GM21447 (cell line): Measurements from ENCODE around the gene SYP.
A peak's percentile ranks its signal among the peaks of the same experiment; 100 is the strongest.
"Not testable (repeated sequence)": the region's sequence is repeated elsewhere in the genome, so short reads cannot be mapped to it uniquely, and the experiment has no call there.

Source experiments
- ATAC-seq: cut with Tn5 transposase; IDR thresholded peaks from one replicate; pipeline ENCODE4 v1.9.1; 2021; ENCODE audit not compliant: unreplicated experiment

SYP gene

DNA sequence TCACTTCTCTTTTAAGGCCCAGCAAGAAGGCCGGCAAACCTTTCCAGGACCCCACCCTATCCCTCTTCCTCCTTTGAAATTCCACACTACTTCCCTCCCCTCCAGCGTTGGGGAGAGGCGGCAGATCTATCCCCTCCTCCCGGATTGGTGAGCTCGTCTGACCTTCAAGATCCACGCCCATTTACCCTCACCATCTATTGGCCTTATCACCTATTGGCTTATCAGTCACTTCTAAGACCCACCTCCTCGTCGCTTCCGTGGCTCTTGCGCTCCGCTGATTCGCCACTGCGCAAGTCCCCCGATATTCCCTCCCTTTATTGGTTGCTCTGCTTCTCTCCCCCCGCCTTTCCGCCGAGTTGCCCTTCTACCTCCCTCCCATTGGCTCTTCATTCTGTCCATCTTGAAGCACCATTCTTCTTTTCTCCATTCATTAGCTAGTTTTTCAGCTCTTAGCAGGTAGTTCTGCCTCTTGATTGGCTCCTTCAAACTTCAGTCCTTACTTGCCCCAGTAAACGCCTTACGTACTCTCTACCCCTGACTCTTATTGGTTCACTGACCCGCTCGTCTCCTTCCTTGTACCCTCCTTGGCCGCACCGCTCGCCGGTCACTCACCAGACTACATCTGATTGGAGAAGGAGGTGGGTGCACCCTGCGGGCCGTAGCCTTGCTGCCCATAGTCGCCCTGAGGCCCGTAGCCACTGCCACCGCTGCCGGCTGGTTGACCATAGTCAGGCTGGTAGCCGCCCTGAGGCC lies 9.0 kb downstream of the SYP start:
- ATAC-seq, result peak; percentile 85

DNA sequence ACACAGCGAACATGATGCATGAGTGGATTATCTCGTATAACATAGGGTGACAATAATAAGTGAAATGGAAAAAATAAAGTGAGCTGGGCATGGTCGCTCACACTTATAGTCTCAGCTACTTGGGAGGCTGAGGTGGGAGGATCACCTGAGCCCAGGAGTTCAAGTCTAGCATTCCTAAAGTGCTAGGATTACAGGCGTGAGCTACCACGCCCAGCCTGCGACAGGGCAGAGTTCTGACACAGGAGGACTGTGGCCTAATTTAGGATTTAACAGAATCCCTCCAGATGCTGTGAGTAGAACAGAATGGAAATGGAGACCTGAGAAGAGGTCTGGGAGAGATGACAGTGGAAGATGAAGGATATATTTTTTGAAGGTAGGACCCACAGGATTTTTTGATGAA lies 10.4 kb downstream of the SYP start:
- no peak for ATAC-seq

DNA sequence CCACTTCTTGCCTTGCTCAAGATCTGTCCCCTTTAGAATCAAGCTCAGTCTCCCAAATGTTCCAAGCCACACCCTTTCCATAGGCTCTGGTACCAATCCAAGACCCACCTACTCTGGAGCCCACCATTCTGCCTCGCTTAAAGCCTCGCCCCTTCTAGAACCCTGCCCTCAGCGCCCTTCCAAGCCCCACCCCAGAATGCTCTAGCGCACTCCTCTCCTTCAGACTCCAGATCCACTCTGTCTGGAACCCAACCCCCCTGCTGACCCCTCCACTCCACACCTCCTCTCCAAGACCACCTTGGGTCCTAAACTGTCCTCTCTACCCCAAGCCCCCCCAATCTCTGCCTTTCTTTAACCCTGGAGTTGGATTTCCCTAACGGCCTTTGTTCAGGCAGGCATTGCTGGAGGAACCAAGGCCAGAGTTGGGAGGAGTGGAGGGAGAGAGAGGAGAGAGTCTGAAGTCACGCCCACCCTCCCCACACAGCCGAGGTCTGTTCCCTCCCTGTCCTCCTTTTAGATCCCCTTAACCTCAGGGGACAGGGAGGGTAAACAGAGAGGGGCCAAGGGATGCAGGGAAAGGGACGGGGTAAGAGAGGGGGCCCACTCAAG lies 11.4 kb downstream of the SYP start:
- no peak for ATAC-seq

GRCh38 chrX:49187526-49187925 lies 12.5 kb downstream of the SYP start:
- no peak for ATAC-seq

DNA sequence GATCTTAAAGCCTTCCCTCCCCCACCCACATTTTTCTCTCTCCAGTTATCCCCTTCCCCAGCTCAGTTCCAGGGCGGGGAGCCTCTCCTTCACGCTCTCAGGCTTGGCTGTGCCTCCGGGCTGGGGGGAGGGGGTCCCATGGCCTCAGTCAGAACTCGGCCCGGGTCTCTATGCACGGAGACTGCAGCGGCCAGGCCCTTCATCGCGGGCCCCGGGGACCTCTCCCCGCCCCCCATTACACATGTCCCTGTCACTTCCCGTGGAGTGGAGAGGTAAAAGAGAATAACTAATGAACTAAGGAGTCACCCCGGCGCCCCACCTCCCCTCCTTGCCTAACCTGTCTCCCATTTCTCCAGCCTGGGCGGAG lies 13.0 kb downstream of the SYP start:
- no peak for ATAC-seq

DNA sequence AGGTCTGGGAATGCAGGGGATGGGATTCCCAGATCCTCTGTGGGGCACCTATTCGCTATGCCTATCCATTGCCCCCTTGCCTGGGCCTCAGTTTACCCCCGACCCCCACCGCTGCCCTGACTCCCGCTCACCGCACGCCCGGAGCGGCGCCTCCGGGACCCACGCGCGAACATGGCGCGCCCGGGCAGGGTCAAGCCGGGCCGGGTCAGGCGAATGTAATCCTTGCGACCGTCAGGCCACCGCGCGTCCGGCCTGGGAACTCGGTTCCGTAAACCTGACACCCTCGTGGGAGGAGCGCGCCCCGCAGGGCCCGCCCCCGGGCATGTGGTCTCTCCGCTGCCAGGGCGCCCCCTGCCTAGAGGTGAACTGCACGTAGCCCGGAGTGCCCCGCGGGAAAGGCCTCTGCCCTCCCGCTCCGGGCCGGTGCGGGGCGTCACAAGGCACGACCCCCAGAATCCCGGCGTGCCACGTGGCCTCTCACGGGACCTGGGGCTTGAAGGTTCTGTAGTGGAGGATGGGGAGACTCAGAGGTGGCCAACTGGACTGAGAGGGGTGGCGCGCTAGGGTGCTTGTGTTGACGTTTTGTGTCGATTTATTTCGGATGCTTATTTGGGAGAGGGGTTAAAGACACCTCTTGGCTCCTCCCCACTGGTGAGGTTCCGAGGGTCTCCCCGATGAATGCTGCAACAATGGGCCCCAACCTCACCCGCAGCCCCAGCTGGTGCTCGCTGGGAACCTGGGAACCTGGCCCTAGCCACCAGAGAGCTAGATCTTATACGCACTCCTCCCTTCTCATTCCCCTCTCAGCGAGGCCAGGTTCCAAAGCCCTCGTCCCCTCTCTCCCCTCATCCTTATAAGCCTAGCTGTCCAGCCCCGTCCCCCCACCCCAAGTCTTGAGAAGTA lies 13.6 kb downstream of the SYP start, which contains the start of gene PRICKLE3:
Gene PRICKLE3, minus strand, starts transcription at position 249 of the 903 bp plus-strand sequence. Its CDS starts 76 bp downstream, at position 173.
- ATAC-seq, result no peak

- peak; percentile 43 for ATAC-seq
These were observed 15.4 kb downstream of the SYP start for GRCh38 chrX:49184294-49185281.

- ATAC-seq, result no peak
These were observed 16.2 kb downstream of the SYP start for GRCh38 chrX:49183701-49184281.

DNA sequence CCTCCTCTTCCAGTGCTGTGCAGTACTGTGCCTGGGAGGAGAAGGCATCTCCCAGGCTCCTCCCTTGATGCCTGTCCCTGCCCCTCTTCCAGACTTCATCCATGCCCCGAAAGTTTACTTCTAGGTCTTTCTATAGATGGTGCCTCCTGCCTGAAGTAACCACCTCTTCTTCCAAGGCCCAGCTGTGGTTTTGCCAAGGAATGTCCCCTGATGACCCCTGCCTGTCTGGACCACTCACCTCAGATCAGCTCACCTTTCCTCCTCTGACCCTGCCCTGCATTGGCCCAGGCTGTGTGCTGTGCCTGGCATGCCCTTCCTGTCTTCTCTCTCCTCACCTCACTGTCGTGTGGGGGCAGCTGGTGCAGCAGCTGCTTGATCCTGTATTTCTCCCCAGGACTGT lies 20.6 kb downstream of the SYP start:
- no peak for ATAC-seq

DNA sequence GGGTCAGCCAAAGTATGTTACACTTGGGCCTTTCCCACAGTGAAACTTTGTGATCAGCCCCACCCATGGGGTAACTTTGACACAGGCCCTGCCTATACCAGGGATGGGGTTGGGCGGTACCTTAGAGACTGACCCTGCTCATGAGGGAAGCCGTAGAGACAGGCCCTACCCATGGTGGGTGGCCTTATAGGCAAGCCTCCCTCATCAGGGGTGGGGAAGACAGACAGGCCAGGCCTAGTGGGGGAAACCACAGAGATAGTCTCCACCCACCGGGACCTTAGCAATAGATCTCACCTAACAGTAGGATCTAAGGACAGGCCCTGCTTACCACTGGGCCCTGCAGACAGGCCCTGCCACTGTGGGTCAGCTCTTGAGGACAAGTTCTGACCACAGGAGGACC lies 21.5 kb downstream of the SYP start:
- no peak for ATAC-seq

DNA sequence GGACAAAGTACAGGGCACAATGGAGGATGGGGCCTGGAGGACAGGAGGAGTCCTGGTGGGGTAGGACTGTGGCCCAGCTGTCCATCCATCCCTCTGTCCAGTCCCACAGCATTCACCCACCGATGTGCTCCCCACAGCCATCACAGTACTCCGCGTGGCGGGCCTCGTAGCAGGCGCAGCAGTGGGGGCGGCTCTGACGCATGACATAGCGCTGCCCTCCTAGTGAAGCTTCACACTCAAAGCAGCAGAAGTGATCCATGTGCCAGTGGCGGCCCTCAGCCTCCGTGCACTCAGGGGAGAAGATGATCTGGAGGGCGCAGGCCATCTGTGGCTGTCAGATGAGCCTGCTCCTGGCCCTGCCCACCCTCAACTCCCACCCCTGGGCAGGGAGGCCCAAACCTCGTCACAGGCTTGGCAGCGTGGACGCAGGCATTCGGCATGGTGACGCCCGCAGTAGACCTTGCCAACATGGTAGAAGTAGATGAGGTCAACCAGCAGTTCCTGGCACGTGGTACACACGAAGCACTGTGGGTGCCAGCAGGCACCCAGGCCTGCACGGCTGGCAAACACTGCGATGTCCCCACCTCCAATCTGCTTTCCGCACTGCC lies 22.0 kb downstream of the SYP start:
- ATAC-seq, result no peak

DNA sequence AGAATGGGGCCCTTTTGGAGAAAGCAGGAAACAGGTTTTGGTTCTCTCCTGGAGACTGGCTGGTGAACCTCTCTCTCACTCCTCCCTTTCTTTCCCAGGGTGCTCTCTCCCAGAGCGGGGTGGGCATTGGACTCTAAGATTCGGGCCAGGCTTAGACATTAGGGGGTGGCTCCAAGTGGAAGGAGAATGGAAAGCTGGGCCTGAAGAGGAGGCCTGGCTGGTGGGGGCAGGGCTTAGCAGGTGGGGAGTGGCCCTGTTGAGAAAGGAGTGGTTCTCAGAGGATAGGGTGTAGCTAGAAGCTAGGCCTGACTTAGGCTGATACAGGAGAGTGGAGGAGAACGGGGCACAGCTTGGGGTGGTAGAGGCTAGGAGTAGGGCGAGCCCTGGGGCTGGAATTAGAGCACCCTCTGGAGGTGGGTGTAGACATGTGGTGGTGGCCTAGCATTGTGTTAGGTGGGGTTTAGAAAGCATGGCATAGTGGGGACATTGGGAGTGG lies 22.6 kb downstream of the SYP start:
- no peak for ATAC-seq

DNA sequence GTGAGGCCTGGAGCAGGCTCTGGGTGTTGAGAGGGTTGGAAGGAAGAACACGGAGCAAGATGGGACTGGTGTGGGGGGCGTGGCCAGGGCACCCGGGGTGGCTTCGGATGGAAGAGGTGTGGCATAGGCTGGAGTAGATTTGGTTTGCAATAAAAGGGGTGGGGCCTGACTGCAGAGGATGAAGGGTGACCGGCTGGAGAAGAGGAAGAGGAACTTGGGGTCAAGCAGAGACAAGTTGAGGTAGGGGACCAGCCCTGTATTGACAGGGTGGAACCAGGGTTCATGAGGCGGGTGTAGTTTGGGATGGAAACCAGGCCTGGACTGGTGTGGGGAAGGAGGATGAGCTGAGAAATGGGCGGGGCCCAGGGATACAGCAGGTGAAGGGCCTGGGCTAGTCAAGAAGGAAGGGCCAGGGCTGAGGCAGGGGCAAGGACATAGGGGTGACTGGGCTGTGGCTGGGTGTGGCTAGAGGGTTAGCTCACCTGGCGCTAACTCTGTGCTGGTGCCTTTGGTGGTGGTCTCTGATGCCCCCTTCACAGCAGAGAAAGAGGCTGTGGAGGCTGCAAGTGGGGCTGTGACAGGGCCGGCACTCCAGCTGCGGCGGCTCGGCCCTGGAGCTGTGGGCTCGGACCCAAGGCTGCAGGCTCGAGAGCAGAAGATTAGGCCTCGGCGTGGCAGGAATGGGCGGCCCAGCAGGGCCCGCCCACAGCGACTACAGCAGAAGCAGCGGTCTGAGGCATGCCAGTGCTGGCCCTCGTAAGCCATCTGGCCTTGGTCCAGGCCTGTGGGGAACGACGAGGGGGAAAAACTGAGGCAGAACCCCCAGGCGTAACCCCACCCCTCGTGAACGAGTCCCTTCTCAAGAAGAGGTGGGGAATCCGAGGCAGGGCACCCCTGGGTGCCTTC lies 23.3 kb downstream of the SYP start:
- ATAC-seq, result no peak

- no peak for ATAC-seq
These were observed 24.3 kb downstream of the SYP start for GRCh38 chrX:49175435-49176274.

- no peak for ATAC-seq
These were observed 25.3 kb downstream of the SYP start for GRCh38 chrX:49174723-49175122.

- not testable (repeated sequence) for ATAC-seq
These were observed 26.4 kb downstream of the SYP start for GRCh38 chrX:49173544-49173943.

DNA sequence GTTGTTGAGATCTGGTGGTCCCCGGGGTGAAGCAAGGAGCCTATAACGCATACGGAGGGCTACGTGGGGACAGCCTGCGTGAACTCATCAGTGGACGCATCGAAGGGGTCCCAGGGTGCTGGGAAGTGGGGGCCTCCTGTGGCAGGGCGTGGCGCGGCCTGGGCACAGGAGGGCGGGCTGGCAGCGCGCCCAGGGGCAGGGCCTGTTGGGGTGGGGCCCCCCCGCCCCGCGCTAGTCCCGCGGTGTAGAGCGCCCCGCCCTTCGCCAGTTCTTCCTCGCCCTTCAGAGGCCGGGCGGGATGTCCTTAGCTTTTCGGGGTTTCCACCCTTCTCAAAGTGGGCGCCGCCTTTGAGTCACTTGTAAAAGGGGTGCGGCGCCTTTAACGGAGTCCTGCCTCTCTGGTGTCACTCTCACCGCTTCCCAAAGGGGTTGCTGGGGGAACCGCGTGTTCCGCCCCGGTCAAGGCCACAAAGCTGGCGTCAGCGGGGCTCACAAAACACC lies 27.7 kb downstream of the SYP start:
- ATAC-seq, result peak; percentile 69
